ENCODE measurements around the gene RNF44.

The RNF44 gene

GRCh38 chr5:176534640-176535039 is 2.6 kb downstream of the RNF44 start:
- no peak for DNase-seq

GRCh38 chr5:176533894-176534611 is 3.1 kb downstream of the RNF44 start:
- DNase-seq, result no peak

GRCh38 chr5:176533390-176533789 is 3.8 kb downstream of the RNF44 start:
- DNase-seq, result no peak

DNA sequence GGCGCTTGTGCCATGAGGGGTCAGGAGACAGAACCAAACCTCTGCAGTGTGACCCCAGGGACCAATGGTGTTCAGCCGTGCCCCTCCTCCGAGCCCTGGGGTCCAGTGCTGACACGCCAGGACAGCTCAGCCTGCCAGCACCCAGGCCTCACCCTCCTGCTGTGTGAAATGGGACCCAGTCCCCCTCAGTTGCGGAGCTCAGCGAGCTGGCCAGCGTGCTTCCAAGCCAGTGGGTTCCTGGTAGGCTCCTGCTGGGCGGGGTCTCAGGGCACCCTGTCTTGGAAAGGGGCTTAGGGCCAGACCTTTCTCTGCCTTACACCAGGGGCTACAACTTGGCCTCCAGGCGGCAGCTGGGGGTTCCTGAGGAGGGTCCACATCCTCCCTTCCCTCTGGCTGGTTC is 4.4 kb downstream of the RNF44 start:
- DNase-seq, result no peak

- no peak for DNase-seq
Observed at GRCh38 chr5:176531902-176532493, 5.2 kb downstream of the RNF44 start.

DNA sequence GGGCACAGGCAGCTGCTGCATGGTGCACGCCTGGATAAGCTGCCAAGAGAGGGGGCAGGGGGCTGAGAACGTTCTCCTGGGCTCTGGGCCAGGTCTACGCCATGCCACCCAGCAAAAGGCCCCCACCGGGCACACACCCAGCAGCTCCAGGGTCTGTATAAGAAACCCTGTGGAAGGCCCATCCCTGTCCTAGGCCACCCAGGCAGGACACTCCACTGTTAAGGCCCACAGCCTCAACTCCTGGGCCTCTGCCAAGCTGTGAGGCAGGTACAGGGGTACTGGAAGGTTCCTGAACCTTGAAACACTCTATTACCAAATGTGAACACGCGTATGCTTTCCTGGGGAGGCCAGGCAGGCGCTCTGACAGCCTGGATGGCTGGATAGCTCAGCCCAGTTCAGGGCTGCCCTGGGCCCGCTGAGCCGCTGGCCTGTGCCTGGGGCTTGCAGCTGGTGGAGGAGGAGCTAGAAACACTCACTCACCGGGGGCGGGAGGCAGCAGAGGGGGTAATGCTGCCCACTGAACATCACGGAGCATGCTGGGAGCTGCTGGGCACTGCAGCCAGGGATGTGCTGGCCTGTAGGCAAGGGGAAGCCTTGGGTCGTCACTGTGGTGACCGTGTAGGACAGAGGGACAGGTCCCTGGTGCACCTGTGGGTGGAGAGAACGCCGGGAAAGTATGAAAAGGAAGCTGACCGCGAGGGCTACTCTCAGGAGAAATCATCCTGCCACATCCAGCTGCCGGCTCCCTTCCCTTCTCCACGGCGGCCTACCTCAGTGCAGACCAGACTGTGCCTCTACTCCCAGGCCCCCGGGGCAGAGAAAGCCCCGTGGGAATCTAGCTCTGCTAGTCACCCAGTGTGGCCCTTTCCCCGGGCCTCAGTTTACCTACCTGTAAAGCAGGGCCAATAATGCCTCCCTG is 6.0 kb downstream of the RNF44 start:
- no peak for DNase-seq

DNA sequence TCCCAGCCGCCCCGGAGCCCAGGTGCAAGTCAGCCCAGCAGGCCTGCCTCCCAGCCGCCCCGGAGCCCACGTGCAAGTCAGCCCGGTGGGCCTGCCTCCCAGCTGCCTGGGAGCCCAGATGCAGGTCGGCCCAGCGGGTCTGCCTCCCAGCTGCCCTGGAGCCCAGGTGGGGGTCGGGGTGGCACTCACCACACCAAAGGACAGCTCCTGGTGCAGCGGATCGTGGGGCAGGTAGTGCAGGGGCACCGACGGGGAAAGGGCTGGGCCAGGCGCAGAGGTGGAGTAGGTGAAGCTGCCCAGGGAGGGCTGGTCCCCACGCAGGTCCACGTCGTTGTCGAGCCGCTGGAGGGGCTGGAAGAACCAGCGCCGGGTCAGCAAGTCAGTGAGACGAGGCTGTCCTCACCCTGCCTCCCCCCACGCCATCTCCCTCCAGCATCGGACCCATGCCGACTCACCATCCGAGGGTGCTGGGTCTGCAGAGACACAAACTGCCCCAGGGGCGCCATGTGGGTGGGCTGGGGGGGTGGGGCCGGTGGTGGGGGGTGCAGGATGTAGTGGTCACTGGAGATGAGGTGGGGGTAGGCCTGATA is 6.7 kb downstream of the RNF44 start:
- no peak for DNase-seq

DNA sequence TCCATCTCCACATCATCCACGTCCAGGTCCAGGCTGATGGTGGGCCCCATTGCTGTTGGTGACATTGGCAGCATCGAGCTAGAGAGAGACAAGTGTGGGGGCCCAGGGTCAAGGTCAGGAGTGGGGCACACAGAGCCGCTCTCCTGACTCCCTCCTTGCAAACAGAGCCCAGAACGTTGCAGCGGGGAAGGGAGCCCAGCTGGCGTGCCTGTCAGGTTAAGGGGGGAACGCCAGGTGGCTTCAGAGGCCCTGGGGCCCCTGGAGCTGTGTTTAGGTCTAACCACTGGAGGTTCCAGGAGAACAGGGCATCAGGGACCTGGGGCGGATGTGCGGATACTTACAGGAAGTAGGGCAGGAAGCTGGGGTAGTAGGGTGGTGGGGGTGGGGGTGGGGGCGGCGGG is 7.5 kb downstream of the RNF44 start:
- no peak for DNase-seq

GRCh38 chr5:176529116-176529740 is 8.0 kb downstream of the RNF44 start:
- no peak for DNase-seq

DNA sequence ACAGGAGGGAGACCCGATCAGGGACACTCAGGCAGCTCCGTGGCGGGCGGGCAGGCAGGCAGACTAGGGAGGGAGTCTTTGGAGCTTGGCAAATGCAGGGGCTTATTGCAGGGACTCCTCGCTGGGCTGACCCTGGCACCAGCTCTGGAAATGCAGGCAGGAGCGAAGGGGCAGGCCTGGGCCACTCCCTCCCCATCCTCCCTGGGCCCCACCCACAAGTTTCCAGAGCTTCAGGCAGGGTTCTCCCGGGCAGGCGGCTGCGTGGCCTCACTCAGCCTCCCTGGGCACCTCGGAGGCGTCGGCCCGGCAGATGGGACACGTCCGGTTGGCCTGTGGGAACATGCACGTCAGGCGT is 8.5 kb downstream of the RNF44 start:
- DNase-seq, result no peak

GRCh38 chr5:176528301-176528700 is 8.9 kb downstream of the RNF44 start:
- no peak for DNase-seq

- DNase-seq, result no peak
Observed at GRCh38 chr5:176527246-176528222, 9.7 kb downstream of the RNF44 start.

DNA sequence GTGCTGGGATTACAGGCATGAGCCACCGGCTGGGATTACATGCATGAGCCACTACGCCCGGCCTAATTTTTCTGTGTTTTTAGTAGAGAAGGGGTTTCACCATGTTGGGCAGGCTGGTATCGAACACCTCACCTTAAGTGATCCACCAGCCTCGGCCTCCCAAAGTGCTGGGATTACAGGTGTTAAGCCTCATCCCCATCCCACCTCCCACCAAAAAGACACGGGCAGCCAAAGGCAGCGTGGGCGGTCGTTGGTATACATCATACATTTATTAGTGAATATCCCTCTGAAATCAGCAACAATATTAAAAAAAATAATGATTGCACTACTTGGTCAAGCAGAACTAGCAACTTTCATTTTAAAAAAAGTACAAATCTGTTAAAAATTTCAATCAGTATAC is 10.7 kb downstream of the RNF44 start:
- DNase-seq, result no peak

- DNase-seq, result no peak
Observed at GRCh38 chr5:176525677-176526076, 11.5 kb downstream of the RNF44 start.

GRCh38 chr5:176524987-176525386 is 12.2 kb downstream of the RNF44 start:
- no peak for DNase-seq

DNA sequence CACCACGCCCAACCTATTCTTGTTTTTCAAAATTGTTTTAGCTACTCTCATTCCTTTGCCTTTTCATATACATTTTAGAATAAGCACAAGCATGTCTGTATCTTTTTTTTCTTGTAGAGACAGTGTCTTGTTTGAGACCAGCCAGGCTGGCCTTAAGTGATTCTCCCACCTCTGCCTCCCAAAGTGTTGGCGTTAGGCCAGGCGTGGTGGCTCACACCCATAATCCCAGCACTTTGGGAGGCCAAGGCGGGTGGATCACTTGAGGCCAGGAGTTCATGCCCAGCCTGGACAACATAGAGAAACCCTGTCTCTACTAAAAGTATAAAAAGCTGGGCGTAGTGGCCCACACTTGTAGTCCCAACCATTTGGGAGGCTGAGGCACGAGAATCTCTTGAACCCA is 13.1 kb downstream of the RNF44 start:
- no peak for DNase-seq

- DNase-seq, result no peak
Observed at GRCh38 chr5:176521699-176522263, 15.4 kb downstream of the RNF44 start.

- DNase-seq, result no peak
Observed at GRCh38 chr5:176521286-176521685, 15.9 kb downstream of the RNF44 start.

DNA sequence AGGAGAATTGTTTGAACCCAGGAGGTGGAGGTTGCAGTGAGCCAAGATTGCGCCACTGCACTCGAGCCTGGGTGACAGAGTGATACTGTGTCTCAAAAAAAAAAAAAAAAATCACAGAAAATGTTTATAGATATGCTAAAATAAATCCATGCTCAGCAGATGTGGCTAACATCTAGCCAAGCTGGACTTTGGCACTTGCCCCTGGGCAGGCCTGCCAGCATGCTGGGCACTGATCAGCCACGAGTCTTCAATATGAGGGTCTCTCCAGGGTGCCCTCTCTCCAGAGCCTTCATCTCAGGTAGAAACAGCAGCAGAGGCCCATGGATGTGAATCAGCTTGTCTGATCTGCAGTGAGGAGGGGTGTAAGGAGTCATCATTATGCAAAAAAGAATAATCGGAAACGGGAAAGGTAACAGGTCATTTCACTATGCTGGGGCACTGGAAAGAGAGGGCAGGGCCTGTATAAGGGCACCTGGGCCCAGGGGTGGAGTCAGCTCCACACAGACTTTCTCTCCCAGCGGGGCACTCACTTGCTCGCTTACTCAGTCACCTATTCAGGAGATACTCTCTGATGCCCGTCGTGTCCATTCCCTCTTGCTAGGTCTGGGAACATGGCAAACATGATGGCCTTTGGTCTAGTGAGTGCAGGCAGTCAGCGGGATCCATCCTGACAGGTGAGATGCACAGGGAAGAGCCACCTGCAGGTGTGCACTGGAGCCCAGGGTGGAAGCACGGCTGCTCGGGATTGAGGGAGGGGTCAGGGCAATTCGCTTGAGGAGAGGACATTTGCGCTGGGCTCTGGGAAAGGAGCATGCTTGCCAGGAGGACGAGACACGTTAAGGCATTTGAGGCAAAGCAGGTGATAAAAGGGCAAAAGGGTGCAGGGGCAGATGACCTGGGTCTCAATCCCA is 17.1 kb downstream of the RNF44 start:
- DNase-seq, result no peak

- no peak for DNase-seq
Observed at GRCh38 chr5:176517053-176517661, 20.0 kb downstream of the RNF44 start.

Data from NCI-H345 (cell line).